ENCODE data around the gene MYPOP.

MYPOP gene

DNA sequence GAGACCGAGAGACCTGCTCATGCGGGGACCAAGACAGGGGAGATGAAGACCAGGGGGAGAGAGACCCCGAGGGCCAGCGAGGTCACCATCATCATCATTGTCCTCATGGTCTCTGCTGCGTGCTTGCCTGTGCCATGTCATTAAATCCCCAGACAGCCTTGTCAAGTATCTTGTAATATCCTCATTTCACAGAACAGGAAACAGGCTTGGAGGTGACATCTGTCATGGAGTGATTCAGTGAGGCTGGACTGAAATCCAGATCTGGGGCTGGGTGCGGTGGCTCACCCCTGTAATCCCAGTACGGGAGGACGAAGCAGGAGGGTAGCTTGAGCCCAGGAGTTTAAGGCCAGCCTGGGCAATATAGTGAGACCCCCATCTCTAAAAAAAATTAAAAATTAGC is 18.0 kb upstream of the MYPOP start:
- TF ChIP-seq, protein P1, sequence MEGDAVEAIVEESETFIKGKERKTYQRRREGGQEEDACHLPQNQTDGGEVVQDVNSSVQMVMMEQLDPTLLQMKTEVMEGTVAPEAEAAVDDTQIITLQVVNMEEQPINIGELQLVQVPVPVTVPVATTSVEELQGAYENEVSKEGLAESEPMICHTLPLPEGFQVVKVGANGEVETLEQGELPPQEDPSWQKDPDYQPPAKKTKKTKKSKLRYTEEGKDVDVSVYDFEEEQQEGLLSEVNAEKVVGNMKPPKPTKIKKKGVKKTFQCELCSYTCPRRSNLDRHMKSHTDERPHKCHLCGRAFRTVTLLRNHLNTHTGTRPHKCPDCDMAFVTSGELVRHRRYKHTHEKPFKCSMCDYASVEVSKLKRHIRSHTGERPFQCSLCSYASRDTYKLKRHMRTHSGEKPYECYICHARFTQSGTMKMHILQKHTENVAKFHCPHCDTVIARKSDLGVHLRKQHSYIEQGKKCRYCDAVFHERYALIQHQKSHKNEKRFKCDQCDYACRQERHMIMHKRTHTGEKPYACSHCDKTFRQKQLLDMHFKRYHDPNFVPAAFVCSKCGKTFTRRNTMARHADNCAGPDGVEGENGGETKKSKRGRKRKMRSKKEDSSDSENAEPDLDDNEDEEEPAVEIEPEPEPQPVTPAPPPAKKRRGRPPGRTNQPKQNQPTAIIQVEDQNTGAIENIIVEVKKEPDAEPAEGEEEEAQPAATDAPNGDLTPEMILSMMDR (IDR thresholded peaks at IDR 0.05; ENCODE audit: insufficient read depth, missing control alignments) = no peak
- FAIRE-seq = no peak
- DNase-seq (ENCODE audit: insufficient read length, low spot score) = no peak

DNA sequence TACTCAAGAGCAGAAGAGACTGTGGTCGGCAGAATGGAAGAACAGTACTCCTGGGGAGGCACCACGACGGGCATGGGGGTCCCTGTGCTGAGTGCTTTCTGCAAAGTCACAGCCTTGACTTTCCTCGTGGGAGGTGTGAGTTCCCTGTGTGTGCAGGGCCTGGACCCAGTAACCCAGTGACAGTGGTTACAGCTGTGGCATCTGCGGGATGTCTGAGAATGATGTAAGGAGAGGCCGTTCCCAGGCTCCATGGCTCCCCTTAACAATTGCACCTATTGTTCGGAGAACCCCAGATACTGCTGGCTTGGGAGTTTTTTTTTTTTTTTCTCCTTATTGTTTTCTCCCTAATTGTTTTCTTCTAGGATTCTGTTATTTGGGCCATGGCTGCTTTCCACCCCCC is 17.3 kb upstream of the MYPOP start:
- TF ChIP-seq, protein P1 (IDR thresholded peaks at IDR 0.05; ENCODE audit: insufficient read depth, missing control alignments) = no peak
- DNase-seq (ENCODE audit: insufficient read length, low spot score) (no peak), FAIRE-seq (no peak)

DNA sequence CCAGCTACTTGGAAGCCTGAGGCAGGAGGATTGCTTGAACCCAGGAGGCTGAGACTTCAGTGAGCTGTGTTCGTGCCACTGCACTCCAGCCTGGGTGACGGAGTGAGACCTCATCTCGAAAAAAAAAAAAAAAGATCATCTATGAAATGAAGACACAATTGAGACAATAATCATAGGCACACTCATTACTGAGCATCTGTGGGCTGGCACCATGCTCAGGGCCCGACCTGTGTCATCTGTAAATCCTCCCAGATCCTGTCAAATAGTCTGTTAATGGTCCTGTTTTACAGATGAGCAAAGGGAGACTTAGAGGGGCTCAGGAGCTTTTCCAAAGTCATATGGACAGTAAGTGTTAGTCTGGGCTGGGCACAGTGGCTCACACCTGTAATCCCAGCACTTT is 16.3 kb upstream of the MYPOP start:
- DNase-seq (ENCODE audit: insufficient read length, low spot score) (no peak), FAIRE-seq (no peak)
- TF ChIP-seq, protein P1 (IDR thresholded peaks at IDR 0.05; ENCODE audit: insufficient read depth, missing control alignments) = no peak

DNA sequence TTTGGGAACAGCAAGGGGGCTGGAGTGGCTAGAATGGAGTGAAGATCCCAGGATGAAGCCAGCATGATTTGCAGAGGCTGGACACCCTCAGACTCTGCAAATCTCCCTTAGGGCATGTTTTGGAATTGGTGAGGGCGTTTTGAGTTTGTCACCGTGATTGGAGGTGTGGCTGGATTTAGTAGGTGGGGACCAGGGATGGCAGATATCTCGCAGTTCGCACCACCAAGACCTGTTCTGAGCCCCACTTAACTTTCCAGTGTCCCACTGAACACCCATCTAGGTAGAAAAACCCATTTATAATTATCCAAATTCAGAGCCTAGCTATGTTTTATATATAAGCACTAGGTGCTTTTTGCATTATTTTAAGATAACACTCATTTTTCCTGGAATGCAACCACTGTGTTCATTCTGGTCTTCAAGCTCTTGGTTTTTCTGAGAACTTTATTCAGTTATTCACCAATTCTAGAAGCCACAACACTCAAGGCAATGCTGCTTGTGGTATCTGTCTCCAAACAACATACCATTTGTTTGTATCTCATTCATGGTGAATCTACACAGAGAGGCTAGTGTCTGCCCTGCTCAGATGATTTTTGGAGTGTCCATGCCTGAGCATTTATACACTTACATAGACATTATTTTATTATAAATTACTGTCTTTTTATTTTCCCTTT is 15.1 kb upstream of the MYPOP start:
- TF ChIP-seq, protein P1 (IDR thresholded peaks at IDR 0.05; ENCODE audit: insufficient read depth, missing control alignments) = no peak
- no peak for FAIRE-seq

DNA sequence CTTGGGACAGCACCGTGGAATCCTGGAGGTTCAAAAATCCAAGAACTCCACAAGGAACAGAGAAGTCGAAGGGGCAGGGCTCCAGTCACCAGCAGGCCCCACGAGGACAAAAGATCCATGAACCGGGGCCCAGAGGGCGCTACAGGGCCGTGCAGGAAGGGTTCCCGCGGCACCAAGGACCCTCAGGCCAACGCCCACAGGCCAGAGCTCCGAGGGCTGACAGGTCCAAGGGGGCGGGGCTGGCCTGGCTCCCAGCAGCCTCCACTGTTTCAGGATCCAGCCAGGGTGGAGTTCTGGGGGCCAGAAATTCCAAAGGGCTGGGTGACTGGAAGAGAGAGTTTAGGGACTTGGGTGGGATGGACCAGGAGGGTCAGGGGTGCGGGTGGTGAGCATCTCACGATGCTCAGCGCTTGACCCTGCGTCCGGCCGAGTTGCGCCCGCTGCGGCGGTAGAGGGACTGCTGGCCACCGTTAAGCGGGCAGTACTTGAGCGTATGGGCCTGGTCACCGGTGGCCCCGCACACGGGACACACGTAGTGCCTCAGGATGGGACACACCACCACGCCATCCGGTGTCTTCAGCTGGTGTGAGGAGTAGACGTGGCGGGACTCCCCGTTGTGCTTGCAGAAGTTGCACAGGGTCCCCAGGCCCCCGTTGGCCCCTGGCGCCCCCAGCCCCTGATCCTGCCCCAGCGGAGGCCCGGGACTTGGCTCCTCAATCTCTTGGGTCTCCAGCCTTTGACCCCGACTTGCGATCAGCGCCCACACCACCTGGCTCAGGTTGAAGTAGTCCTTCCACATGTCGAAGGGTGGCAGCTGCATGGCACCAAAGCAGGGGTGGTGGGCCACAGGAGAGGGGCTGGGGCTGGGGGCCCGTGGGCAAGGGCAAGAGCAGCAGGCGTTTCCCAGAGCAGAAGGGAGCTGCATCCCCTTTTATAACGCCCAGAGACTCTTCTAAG is 11.7 kb upstream of the MYPOP start, which contains the start of gene NANOS2:
TSS of gene NANOS2 (minus strand) at position 905 of the 957 bp plus-strand sequence. CDS start at position 820, 85 bp downstream.
- FAIRE-seq (no peak), DNase-seq (ENCODE audit: insufficient read length, low spot score) (no peak)
- TF ChIP-seq, protein P1 (IDR thresholded peaks at IDR 0.05; ENCODE audit: insufficient read depth, missing control alignments) = peak; percentile 20

More for the DNA sequence above, 15.1 kb upstream of the MYPOP start:
- DNase-seq (ENCODE audit: insufficient read length, low spot score) = no peak

DNA sequence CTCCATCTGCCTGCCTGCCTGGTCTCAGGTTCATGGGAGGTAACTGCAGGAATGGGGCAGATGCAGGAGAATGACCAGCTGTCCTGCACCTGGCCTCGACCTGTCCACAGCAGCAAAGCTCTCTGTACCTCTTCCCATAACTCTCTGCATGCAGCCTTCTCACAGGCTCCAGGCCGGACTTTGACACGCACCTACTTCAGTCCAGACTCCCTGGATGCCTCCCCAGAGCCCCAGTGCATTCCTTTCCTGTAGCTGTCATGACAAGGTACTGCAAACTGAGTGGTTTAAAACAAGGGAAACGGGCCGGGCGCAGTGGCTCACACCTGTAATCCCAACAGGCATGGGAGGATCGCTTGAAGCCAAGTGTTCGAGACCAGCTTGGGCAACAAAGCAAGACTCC is 8.9 kb upstream of the MYPOP start:
- TF ChIP-seq, protein P1 (IDR thresholded peaks at IDR 0.05; ENCODE audit: insufficient read depth, missing control alignments) = no peak
- DNase-seq (ENCODE audit: insufficient read length, low spot score) (no peak), FAIRE-seq (no peak)

Measured in D721Med (cell line).